Esophagus squamous epithelium (tissue), 4 donors: ENCODE data around the gene GNAT2.

Experiments
- CTCF ChIP-seq, 6 experiments: fragments of 450-650 bp in 4 of 6; fragments of 200-600 bp in 2 of 6; sonication (generic) in 2 of 6; IDR thresholded peaks; one replicate each; pipeline ENCODE4 v1.5.1; 2016 to 2019; ENCODE audit warnings: antibody characterized with exemption in 6 of 6, mild to moderate bottlenecking in 4 of 6, moderate library complexity in 4 of 6
- POLR2A ChIP-seq, 4 donors: fragments of 450-650 bp; IDR thresholded peaks; one replicate each; pipeline ENCODE4 v1.6.1; 2017; ENCODE audit warnings: antibody characterized with exemption in 4 of 4, mild to moderate bottlenecking in 4 of 4, moderate library complexity in 3 of 4

GRCh38 chr1:109598156-109598555, 21.3 kb downstream of the GNAT2 start:
- TF ChIP-seq CTCF (IDR thresholded peaks at IDR 0.05) = no peak
- TF ChIP-seq POLR2A (IDR thresholded peaks at IDR 0.05) = no peak
